ENCODE data around the gene E2F7. TPM values are rescaled to one million over a fixed set of nuclear protein-coding genes. Genes with fewer than 3 reads are reported as not detected.

Gene E2F7
- total RNA-seq, 6 experiments from 2014 or later: 6.3 to 24.4 (median 18.0) TPM

DNA sequence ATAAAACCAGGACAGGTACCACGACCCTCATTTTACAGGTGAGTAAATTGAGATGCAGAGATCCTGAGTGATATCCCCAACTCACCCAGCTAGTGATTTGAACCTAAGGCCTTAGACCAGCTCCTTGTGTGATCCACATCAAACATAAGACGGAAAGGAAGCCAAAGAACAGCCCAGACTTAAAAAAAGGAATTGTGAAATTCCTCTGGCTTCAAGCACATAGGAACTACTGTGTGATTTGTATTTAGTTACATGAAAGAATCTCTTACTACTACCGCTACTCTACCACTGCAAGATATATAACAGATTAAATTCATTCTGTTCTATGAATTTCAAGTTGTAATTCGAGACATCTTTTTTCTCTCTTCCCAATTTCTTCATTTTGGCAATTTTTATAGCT is 10.5 kb downstream of the E2F7 start:
- Mint-ChIP-seq H3K27me3 (ENCODE audit: insufficient read depth) (no peaks in the 10 kb centered on the region), H3K9me3 (no peaks in the 10 kb centered on the region), H3K36me3 (ENCODE audit: low read depth) (peaks cover 38% of the 10 kb centered on the region), H3K4me3 (no peak overlapping the region), H3K27ac (peak overlapping the region; percentile 42), H3K4me1 (ENCODE audit: low read depth) (peaks cover 71% of the 10 kb centered on the region)
- DNase-seq: no peak
- TF ChIP-seq, protein P1, sequence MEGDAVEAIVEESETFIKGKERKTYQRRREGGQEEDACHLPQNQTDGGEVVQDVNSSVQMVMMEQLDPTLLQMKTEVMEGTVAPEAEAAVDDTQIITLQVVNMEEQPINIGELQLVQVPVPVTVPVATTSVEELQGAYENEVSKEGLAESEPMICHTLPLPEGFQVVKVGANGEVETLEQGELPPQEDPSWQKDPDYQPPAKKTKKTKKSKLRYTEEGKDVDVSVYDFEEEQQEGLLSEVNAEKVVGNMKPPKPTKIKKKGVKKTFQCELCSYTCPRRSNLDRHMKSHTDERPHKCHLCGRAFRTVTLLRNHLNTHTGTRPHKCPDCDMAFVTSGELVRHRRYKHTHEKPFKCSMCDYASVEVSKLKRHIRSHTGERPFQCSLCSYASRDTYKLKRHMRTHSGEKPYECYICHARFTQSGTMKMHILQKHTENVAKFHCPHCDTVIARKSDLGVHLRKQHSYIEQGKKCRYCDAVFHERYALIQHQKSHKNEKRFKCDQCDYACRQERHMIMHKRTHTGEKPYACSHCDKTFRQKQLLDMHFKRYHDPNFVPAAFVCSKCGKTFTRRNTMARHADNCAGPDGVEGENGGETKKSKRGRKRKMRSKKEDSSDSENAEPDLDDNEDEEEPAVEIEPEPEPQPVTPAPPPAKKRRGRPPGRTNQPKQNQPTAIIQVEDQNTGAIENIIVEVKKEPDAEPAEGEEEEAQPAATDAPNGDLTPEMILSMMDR (IDR thresholded peaks at IDR 0.05): no peak

DNA sequence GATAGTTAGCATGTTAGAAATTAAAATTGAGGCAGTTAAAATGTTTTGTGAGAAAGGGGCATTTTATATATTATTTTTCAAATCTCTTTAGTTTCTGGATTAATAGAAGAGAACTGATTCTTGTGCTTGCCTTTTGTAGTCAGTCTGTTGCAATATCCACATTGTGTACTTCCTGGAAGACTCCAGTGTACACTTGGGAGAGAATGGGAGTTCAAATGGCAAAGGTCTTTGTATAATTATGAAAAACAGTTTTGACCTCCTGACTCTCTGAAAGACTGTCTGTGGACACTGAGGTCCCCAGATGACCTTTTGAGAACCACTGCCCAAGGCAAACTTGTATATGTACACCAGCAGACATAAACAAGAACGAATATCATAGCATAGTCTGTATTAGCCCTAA is 12.1 kb downstream of the E2F7 start:
- Mint-ChIP-seq H3K9me3 (no peaks in the 10 kb centered on the region), H3K27me3 (ENCODE audit: insufficient read depth) (no peaks in the 10 kb centered on the region), H3K4me3 (no peak overlapping the region), H3K4me1 (ENCODE audit: low read depth) (peaks cover 65% of the 10 kb centered on the region), H3K36me3 (ENCODE audit: low read depth) (peaks cover 37% of the 10 kb centered on the region), H3K27ac (peak overlapping the region; percentile 5; the same call in 1 of the 2 replicates)
- DNase-seq: no peak
- TF ChIP-seq, protein P1 (IDR thresholded peaks at IDR 0.05): no peak

DNA sequence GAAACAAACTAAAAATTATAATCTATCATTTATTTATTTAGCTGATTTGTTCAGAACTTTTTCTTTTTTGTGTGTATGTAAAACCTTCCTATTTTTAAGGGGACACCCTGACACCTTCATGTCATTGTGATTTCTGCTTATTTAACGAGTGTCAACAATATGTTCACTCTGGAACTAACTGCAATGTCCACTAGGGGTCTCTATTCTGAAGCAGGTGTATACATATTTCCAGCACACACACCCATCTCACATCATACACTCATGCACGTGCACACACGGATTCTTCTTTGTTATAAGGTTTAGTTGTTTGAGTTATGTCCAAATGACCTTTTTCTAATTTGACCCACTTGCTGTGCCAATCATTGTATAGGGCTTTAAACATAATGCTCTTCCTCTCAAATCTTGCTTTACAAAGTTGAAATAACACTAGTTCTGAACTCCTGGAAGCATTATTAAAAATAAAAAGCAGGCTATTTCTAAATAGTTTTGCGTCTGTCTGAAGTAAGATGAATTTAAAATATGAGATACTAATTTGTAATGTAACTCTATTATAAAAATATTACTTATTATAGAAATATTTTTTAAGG is 15.5 kb downstream of the E2F7 start:
- H3K27me3 Mint-ChIP-seq (ENCODE audit: insufficient read depth): no peaks in the 10 kb centered on the region; the same call in 1 of the 2 replicates
- TF ChIP-seq, protein P1 (IDR thresholded peaks at IDR 0.05): peak; percentile 93
- peak; percentile 58 for DNase-seq

GRCh38 chr12:77047341-77048109 is 17.8 kb downstream of the E2F7 start:
- Mint-ChIP-seq H3K36me3 (ENCODE audit: low read depth) (peaks cover 41% of the 10 kb centered on the region), H3K27me3 (ENCODE audit: insufficient read depth) (no peaks in the 10 kb centered on the region; the same call in none of the 2 replicates), H3K4me1 (ENCODE audit: low read depth) (peaks cover 36% of the 10 kb centered on the region), H3K4me3 (no peak overlapping the region), H3K27ac (0 out of 2 replicates have a peak overlapping the region, but pooled peaks have one; percentile 11), H3K9me3 (no peaks in the 10 kb centered on the region)
- peak; percentile 33 for DNase-seq
- TF ChIP-seq, protein P1 (IDR thresholded peaks at IDR 0.05): peak; percentile 64

More for the DNA sequence above, 15.5 kb downstream of the E2F7 start:
- Mint-ChIP-seq H3K4me3 (no peak overlapping the region), H3K4me1 (ENCODE audit: low read depth) (peaks cover 58% of the 10 kb centered on the region), H3K27ac (no peak overlapping the region), H3K9me3 (no peaks in the 10 kb centered on the region), H3K36me3 (ENCODE audit: low read depth) (peaks cover 44% of the 10 kb centered on the region)

- H3K4me1 Mint-ChIP-seq (ENCODE audit: low read depth): peaks cover 31% of the 10 kb centered on the region
- DNase-seq: no peak
- H3K27ac Mint-ChIP-seq: no peak overlapping the region
- no peaks in the 10 kb centered on the region for H3K9me3 Mint-ChIP-seq
- TF ChIP-seq, protein P1 (IDR thresholded peaks at IDR 0.05): no peak
- no peaks in the 10 kb centered on the region; the same call in none of the 2 replicates for H3K27me3 Mint-ChIP-seq (ENCODE audit: insufficient read depth)
- H3K4me3 Mint-ChIP-seq: no peak overlapping the region
- peaks cover 49% of the 10 kb centered on the region for H3K36me3 Mint-ChIP-seq (ENCODE audit: low read depth)
Measured at GRCh38 chr12:77046468-77046867, 18.9 kb downstream of the E2F7 start.

Measured in HFFc6 (cell line).